CD4-positive, alpha-beta T cell (primary cell): ENCODE results near the gene SIRT3. TPM values are rescaled to one million over a fixed set of nuclear protein-coding genes. Genes with fewer than 3 reads are reported as not detected.
A peak's percentile ranks its signal among the peaks of the same experiment; 100 is the strongest.

Experiments
- ATAC-seq: fragments of 200-7000 bp; cut with Tn5 transposase; one replicate; pipeline ENCODE4 v1.10.0; 2022; ENCODE audit warnings: mild to moderate bottlenecking; ENCODE audit not compliant: poor library complexity
- CTCF ChIA-PET: fragments of 350-600 bp; sonication (Branson Sonifier 250); formaldehyde crosslinking; loops from one replicate; lab custom pipeline; 2021; ENCODE audit warnings: antibody characterized with exemption, inconsistent platforms; lab: Charles Lee
- POLR2A ChIA-PET: fragments of 350-600 bp; sonication (Branson Sonifier 250); formaldehyde crosslinking; loops from one replicate; lab custom pipeline; 2021; ENCODE audit warnings: antibody characterized with exemption, inconsistent platforms; lab: Charles Lee
- DNase-seq, 14 experiments: peaks; one replicate each; pipeline ENCODE4 v3.0.0-alpha.2; 2013 to 2020; ENCODE audit warnings: mixed read lengths in 2 of 14
- H3K27ac ChIP-seq, 2 donors: one replicate each; pipeline versions ENCODE4 v1.5.1 to v1.7.0; 2013; ENCODE audit warnings: low read length in 2 of 2, low read depth in 1 of 2, mild to moderate bottlenecking in 1 of 2
- H3K27me3 ChIP-seq, 2 experiments: 1 replicate in 1 of 2; 2 replicates in 1 of 2; pipeline versions ENCODE4 v1.6.1 to v1.7.0; 2013; ENCODE audit warnings: low read length in 2 of 2, control low read depth in 1 of 2, mild to moderate bottlenecking in 1 of 2, moderate library complexity in 1 of 2; ENCODE audit not compliant: insufficient read depth in 2 of 2, control insufficient read depth in 1 of 2
- H3K36me3 ChIP-seq: one replicate; pipeline ENCODE4 v1.6.1; 2013; ENCODE audit warnings: low read length, control low read depth; ENCODE audit not compliant: insufficient read depth
- H3K4me1 ChIP-seq: one replicate; pipeline ENCODE4 v1.6.1; 2013; ENCODE audit warnings: low read length, control low read depth; ENCODE audit not compliant: insufficient read depth
- H3K4me3 ChIP-seq: one replicate; pipeline ENCODE4 v1.5.1; 2013; ENCODE audit warnings: mild to moderate bottlenecking, low read length, moderate library complexity
- H3K9me3 ChIP-seq, 2 experiments: 1 replicate in 1 of 2; 2 replicates in 1 of 2; pipeline versions ENCODE4 v1.6.1 to v1.7.0; 2013; ENCODE audit warnings: low read length in 2 of 2, mild to moderate bottlenecking in 2 of 2, control low read depth in 1 of 2, moderate library complexity in 1 of 2; ENCODE audit not compliant: control insufficient read depth in 1 of 2, insufficient read depth in 1 of 2
- H3K27ac Mint-ChIP-seq: one replicate; pipeline ENCODE4 v1.8.0; 2020; ENCODE audit warnings: mixed read lengths
- H3K27me3 Mint-ChIP-seq: one replicate; pipeline ENCODE4 v1.8.0; 2021; ENCODE audit warnings: mixed read lengths
- H3K36me3 Mint-ChIP-seq: one replicate; pipeline ENCODE4 v1.8.0; 2021; ENCODE audit warnings: low read depth, mixed read lengths
- H3K4me1 Mint-ChIP-seq: one replicate; pipeline ENCODE4 v1.8.0; 2021; ENCODE audit warnings: low read depth, mixed read lengths
- H3K4me3 Mint-ChIP-seq: one replicate; pipeline ENCODE4 v1.8.0; 2020; ENCODE audit warnings: mild to moderate bottlenecking, mixed read lengths
- H3K9me3 Mint-ChIP-seq: one replicate; pipeline ENCODE4 v1.8.0; 2020; ENCODE audit warnings: mixed read lengths
- CTCF ChIP-seq: fragments of 200-600 bp; IDR thresholded peaks from one replicate; pipeline ENCODE4 v1.8.0; 2022; ENCODE audit warnings: antibody characterized with exemption, mild to moderate bottlenecking
- intact Hi-C, 2 experiments: fragments of 100-400 bp; cut with DNase I in 1 of 2; cut with micrococcal nuclease in 1 of 2; formaldehyde crosslinking; loops; one replicate each; pipeline versions ENCODE4 v1.15.1 to v1.9.0; 2023 to 2025; cut with DNase I, micrococcal nuclease
- total RNA-seq, 174 experiments: library from RNA in 2 of 174; stranded (reverse) in 2 of 174; gene quantifications; one replicate each; pipeline ENCODE4 v1.2.3 and lab custom pipeline; 2021 to 2026

Gene SIRT3
- total RNA-seq, 2 experiments from 2014 or later, result 16.4 to 18.0 TPM

GRCh38 chr11:285021-285893 lies 49.1 kb upstream of the SIRT3 start:
- peak overlapping the region in 1 of 2 donors; percentile 98 for H3K27ac ChIP-seq
- peaks cover 10 to 18% of the 10 kb centered on the region in 2 experiments for H3K27me3 ChIP-seq
- intact Hi-C loops, result loop anchor here (2.0 to 5.0 kb wide), 3 partner anchors 14 to 48 kb away; partner anchors contain the start of genes PSMD13 (in 1 of the 2) and SIRT3 (in 1 of the 2)
- no peak for ATAC-seq
- H3K27me3 Mint-ChIP-seq, result peaks cover 17% of the 10 kb centered on the region
- H3K36me3 ChIP-seq, result no peaks in the 10 kb centered on the region
- peaks cover 38% of the 10 kb centered on the region for H3K36me3 Mint-ChIP-seq
- peak overlapping the region; percentile 93 for H3K27ac Mint-ChIP-seq
- peak overlapping the region; percentile 45 for H3K4me3 Mint-ChIP-seq
- peaks cover 49% of the 10 kb centered on the region for H3K4me1 Mint-ChIP-seq
- peak in 3 of 14 experiments; percentile 0 to 30 (median 2) for DNase-seq
- CTCF ChIA-PET, result no interaction called here
- POLR2A ChIA-PET, result interaction anchor here (1.3 to 6.9 kb wide), 4 partner anchors 7 to 78 kb away, joined by 3 to 148 read pairs (median 63); partner anchors contain the start of genes BET1L, NLRP6 and RIC8A
- no peak for TF ChIP-seq CTCF
- H3K4me1 ChIP-seq, result peaks cover 63% of the 10 kb centered on the region
- no peaks in the 10 kb centered on the region for H3K9me3 Mint-ChIP-seq
- no peaks in the 10 kb centered on the region for H3K9me3 ChIP-seq
- H3K4me3 ChIP-seq, result no peak overlapping the region

DNA sequence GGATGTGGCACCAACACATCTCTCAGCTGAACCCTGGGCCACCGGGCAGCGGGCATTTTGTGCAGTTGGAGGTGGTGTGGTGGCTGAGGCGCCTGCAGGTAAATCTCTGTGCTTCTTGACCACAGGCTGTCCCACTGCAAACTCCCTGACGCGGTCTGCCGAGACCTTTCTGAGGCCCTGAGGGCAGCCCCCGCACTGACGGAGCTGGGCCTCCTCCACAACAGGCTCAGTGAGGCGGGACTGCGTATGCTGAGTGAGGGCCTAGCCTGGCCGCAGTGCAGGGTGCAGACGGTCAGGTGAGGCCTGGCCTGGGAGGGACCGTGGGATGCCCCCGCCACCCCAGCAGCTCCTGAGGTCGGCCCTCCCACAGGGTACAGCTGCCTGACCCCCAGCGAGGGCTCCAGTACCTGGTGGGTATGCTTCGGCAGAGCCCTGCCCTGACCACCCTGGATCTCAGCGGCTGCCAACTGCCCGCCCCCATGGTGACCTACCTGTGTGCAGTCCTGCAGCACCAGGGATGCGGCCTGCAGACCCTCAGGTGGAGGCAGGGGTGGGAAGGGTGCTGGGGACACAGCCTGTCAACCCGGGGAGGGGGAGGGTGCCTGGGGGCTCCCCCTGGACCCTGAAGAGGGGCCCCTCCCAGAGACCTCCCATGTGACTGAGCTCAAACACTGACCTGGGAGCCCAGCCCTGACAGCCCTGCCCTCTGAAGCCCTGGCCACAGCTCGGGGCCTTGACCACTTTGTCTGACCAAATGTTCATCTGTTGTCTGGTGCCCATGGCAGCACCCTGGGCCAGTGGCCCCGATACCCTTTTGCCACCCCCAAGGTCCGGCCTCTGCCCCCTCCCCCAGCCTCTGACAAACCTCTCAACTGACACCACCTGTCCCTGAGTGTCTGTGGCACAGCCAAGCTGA lies 48.2 kb upstream of the SIRT3 start:
- H3K4me3 Mint-ChIP-seq, result no peak overlapping the region
- peaks cover 30% of the 10 kb centered on the region for H3K36me3 Mint-ChIP-seq
- H3K27me3 Mint-ChIP-seq, result peaks cover 17% of the 10 kb centered on the region
- peaks cover 47% of the 10 kb centered on the region for H3K4me1 Mint-ChIP-seq
- ATAC-seq, result no peak
- Histone ChIP-seq H3K9me3 (no peaks in the 10 kb centered on the region), H3K27me3 (peaks cover 10 to 23% of the 10 kb centered on the region in 2 experiments), H3K4me1 (peaks cover 63% of the 10 kb centered on the region), H3K36me3 (no peaks in the 10 kb centered on the region), H3K27ac (no peak overlapping the region), H3K4me3 (no peak overlapping the region)
- no peaks in the 10 kb centered on the region for H3K9me3 Mint-ChIP-seq
- peak in 3 of 14 experiments; percentile 1 to 31 (median 20) for DNase-seq
- POLR2A ChIA-PET, result interaction anchor here (0.7 to 7.5 kb wide), 6 partner anchors 16 to 163 kb away, joined by 3 to 185 read pairs (median 5); partner anchors contain the start of genes BET1L and RIC8A
- intact Hi-C loops, result loop anchor here (2.0 to 5.0 kb wide), 3 partner anchors 14 to 47 kb away; partner anchors contain the start of genes PSMD13 (in 1 of the 2) and SIRT3 (in 1 of the 2)
- no peak for TF ChIP-seq CTCF
- H3K27ac Mint-ChIP-seq, result peak overlapping the region; percentile 70
- CTCF ChIA-PET, result interaction anchor here (1.1 kb wide), 1 partner anchor 34 kb away, joined by 3 read pairs; no protein-coding TSS in a partner anchor
